HepG2 (cell line): ENCODE results near the gene CSNK1D. TPM values are rescaled to one million over a fixed set of nuclear protein-coding genes. Genes with fewer than 3 reads are reported as not detected.

Experiments used
- CHCHD3 ChIP-seq: sonication (generic); formaldehyde crosslinking; IDR thresholded peaks from 2 replicates; pipeline ENCODE4 v1.8.0; 2022; ENCODE audit warnings: mild to moderate bottlenecking, missing genetic modification reagents, moderate library complexity
- CHD2 ChIP-seq: IDR thresholded peaks from 2 replicates; pipeline ENCODE4 v1.6.1; 2011; ENCODE audit warnings: low read depth, low read length, improper control_type of control experiment
- FOSL1 ChIP-seq: sonication (generic); formaldehyde crosslinking; IDR thresholded peaks from 2 replicates; pipeline ENCODE4 v1.9.0; 2021; ENCODE audit warnings: missing genetic modification reagents, borderline replicate concordance
- FOXA1 ChIP-seq, 2 experiments: fragments of 450-650 bp in 1 of 2; sonication (generic) in 1 of 2; formaldehyde crosslinking in 1 of 2; IDR thresholded peaks; 2 replicates each; pipeline versions ENCODE4 v1.4.0 to v1.6.1; 2016 to 2020; ENCODE audit warnings: missing genetic modification reagents in 1 of 2
- HES4 ChIP-seq: sonication (generic); formaldehyde crosslinking; IDR thresholded peaks from 2 replicates; pipeline ENCODE4 v1.9.0; 2021; ENCODE audit warnings: mild to moderate bottlenecking, missing genetic modification reagents, borderline replicate concordance
- MTF2 ChIP-seq: sonication (generic); formaldehyde crosslinking; IDR thresholded peaks from 2 replicates; pipeline ENCODE4 v1.5.0; 2020; ENCODE audit warnings: missing genetic modification reagents, borderline replicate concordance
- NCOA1 ChIP-seq: sonication (generic); formaldehyde crosslinking; IDR thresholded peaks from 2 replicates; pipeline ENCODE4 v1.9.0; 2021; ENCODE audit warnings: missing genetic modification reagents
- NRL ChIP-seq: sonication (generic); formaldehyde crosslinking; IDR thresholded peaks from 2 replicates; pipeline ENCODE4 v1.5.0; 2020; ENCODE audit warnings: missing genetic modification reagents, mild to moderate bottlenecking, moderate library complexity, borderline replicate concordance
- SAFB2 ChIP-seq: sonication (generic); formaldehyde crosslinking; IDR thresholded peaks from 2 replicates; pipeline ENCODE4 v1.5.1; 2020; ENCODE audit warnings: missing genetic modification reagents, low read depth, mild to moderate bottlenecking, borderline replicate concordance
- ZNF121 ChIP-seq: sonication (generic); formaldehyde crosslinking; IDR thresholded peaks from 2 replicates; pipeline ENCODE4 v1.5.0; 2020; ENCODE audit warnings: mild to moderate bottlenecking, missing genetic modification reagents
- ZNF441 ChIP-seq: sonication (generic); formaldehyde crosslinking; IDR thresholded peaks from 2 replicates; pipeline ENCODE4 v1.7.0; 2021; ENCODE audit warnings: missing genetic modification reagents, borderline replicate concordance
- ZNF549 ChIP-seq: sonication (generic); formaldehyde crosslinking; IDR thresholded peaks from 2 replicates; pipeline ENCODE4 v1.5.0; 2020; ENCODE audit warnings: missing genetic modification reagents
- ZNF773 ChIP-seq: sonication (generic); formaldehyde crosslinking; IDR thresholded peaks from 2 replicates; pipeline ENCODE4 v1.4.0; 2020; ENCODE audit warnings: missing genetic modification reagents, borderline replicate concordance
- ZNF883 ChIP-seq: sonication (generic); formaldehyde crosslinking; IDR thresholded peaks from 2 replicates; pipeline ENCODE4 v1.5.1; 2020; ENCODE audit warnings: mild to moderate bottlenecking, missing genetic modification reagents; ENCODE audit errors: not compliant biosample characterization
- polyA plus RNA-seq, 8 experiments: library from polyadenylated mRNA; depleted of rRNA in 3 of 8; stranded (reverse) in 7 of 8; unstranded in 1 of 8; fragments of >200 nt; fragmentation: Illumina TruSeq in 4 of 8; extraction: Trizol in 4 of 8; gene quantifications; 2 replicates each; pipeline versions ENCODE4 v1.2.1 to v1.2.3, GENCODE V29; 2011 to 2016; ENCODE audit warnings: low read depth in 4 of 8, missing spikeins in 1 of 8, mixed read lengths in 1 of 8; ENCODE audit not compliant: insufficient read depth in 1 of 8
- total RNA-seq, 5 experiments: library from RNA; depleted of rRNA; stranded (reverse); fragments of >200 nt; fragmentation: Illumina TruSeq; extraction: Trizol; gene quantifications; 2 replicates each; pipeline ENCODE4 v1.2.3, GENCODE V29; 2016; ENCODE audit warnings: low read depth in 1 of 5
- TF ChIP-seq, protein P1 (sequence below): sonication (generic); formaldehyde crosslinking; IDR thresholded peaks from 2 replicates; pipeline ENCODE4 v1.5.0; 2020; ENCODE audit warnings: mild to moderate bottlenecking, missing genetic modification reagents, borderline replicate concordance
- TF ChIP-seq, protein P2 (sequence below): sonication (generic); formaldehyde crosslinking; IDR thresholded peaks from 2 replicates; pipeline ENCODE4 v1.4.0; 2020; ENCODE audit warnings: missing genetic modification reagents
- TF ChIP-seq, protein P3 (sequence below): sonication (generic); formaldehyde crosslinking; IDR thresholded peaks from 2 replicates; pipeline ENCODE4 v1.9.0; 2021; ENCODE audit warnings: mild to moderate bottlenecking, missing genetic modification reagents

CSNK1D gene
- total and polyA plus RNA-seq, 2 of the 13 experiments (the other 11 are each of a cell fraction or from before 2014, with no cell fraction given): 31.5 to 128 TPM

DNA sequence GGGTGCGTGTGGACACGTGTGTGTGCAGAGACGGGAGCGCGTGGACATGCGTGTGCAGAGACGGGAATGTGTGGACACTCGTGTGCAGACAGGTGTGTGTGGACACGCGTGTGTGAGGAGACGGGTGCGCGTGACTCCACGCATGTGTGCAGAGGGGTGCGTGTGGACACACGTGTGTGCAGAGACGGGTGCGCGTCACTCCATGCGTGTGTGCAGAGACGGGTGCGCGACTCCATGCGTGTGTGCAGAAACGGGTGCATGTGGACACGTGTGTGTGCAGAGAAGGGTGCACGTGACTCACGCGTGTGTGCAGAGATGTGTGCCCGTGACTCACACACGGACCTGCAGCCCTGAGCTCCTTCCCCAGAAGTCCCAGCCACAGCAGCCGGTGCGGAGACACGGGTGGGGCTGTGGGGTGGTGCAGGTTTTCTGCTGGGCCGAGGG is 46.1 kb upstream of the CSNK1D start (continued):
- TF ChIP-seq, protein P1, sequence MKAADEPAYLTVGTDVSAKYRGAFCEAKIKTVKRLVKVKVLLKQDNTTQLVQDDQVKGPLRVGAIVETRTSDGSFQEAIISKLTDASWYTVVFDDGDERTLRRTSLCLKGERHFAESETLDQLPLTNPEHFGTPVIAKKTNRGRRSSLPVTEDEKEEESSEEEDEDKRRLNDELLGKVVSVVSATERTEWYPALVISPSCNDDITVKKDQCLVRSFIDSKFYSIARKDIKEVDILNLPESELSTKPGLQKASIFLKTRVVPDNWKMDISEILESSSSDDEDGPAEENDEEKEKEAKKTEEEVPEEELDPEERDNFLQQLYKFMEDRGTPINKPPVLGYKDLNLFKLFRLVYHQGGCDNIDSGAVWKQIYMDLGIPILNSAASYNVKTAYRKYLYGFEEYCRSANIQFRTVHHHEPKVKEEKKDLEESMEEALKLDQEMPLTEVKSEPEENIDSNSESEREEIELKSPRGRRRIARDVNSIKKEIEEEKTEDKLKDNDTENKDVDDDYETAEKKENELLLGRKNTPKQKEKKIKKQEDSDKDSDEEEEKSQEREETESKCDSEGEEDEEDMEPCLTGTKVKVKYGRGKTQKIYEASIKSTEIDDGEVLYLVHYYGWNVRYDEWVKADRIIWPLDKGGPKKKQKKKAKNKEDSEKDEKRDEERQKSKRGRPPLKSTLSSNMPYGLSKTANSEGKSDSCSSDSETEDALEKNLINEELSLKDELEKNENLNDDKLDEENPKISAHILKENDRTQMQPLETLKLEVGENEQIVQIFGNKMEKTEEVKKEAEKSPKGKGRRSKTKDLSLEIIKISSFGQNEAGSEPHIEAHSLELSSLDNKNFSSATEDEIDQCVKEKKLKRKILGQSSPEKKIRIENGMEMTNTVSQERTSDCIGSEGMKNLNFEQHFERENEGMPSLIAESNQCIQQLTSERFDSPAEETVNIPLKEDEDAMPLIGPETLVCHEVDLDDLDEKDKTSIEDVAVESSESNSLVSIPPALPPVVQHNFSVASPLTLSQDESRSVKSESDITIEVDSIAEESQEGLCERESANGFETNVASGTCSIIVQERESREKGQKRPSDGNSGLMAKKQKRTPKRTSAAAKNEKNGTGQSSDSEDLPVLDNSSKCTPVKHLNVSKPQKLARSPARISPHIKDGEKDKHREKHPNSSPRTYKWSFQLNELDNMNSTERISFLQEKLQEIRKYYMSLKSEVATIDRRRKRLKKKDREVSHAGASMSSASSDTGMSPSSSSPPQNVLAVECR: peak; percentile 55
- TF ChIP-seq, protein P2, sequence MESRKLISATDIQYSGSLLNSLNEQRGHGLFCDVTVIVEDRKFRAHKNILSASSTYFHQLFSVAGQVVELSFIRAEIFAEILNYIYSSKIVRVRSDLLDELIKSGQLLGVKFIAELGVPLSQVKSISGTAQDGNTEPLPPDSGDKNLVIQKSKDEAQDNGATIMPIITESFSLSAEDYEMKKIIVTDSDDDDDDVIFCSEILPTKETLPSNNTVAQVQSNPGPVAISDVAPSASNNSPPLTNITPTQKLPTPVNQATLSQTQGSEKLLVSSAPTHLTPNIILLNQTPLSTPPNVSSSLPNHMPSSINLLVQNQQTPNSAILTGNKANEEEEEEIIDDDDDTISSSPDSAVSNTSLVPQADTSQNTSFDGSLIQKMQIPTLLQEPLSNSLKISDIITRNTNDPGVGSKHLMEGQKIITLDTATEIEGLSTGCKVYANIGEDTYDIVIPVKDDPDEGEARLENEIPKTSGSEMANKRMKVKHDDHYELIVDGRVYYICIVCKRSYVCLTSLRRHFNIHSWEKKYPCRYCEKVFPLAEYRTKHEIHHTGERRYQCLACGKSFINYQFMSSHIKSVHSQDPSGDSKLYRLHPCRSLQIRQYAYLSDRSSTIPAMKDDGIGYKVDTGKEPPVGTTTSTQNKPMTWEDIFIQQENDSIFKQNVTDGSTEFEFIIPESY (CRISPR knock-in tag): peak; percentile 44; the same call in 1 of the 2 replicates
- no peak for TF ChIP-seq CHD2
- peak; percentile 53; the same call in 1 of the 2 replicates for TF ChIP-seq MTF2 (CRISPR knock-in tag)
- no peak for TF ChIP-seq ZNF773 (CRISPR knock-in tag)
- TF ChIP-seq, protein P3, sequence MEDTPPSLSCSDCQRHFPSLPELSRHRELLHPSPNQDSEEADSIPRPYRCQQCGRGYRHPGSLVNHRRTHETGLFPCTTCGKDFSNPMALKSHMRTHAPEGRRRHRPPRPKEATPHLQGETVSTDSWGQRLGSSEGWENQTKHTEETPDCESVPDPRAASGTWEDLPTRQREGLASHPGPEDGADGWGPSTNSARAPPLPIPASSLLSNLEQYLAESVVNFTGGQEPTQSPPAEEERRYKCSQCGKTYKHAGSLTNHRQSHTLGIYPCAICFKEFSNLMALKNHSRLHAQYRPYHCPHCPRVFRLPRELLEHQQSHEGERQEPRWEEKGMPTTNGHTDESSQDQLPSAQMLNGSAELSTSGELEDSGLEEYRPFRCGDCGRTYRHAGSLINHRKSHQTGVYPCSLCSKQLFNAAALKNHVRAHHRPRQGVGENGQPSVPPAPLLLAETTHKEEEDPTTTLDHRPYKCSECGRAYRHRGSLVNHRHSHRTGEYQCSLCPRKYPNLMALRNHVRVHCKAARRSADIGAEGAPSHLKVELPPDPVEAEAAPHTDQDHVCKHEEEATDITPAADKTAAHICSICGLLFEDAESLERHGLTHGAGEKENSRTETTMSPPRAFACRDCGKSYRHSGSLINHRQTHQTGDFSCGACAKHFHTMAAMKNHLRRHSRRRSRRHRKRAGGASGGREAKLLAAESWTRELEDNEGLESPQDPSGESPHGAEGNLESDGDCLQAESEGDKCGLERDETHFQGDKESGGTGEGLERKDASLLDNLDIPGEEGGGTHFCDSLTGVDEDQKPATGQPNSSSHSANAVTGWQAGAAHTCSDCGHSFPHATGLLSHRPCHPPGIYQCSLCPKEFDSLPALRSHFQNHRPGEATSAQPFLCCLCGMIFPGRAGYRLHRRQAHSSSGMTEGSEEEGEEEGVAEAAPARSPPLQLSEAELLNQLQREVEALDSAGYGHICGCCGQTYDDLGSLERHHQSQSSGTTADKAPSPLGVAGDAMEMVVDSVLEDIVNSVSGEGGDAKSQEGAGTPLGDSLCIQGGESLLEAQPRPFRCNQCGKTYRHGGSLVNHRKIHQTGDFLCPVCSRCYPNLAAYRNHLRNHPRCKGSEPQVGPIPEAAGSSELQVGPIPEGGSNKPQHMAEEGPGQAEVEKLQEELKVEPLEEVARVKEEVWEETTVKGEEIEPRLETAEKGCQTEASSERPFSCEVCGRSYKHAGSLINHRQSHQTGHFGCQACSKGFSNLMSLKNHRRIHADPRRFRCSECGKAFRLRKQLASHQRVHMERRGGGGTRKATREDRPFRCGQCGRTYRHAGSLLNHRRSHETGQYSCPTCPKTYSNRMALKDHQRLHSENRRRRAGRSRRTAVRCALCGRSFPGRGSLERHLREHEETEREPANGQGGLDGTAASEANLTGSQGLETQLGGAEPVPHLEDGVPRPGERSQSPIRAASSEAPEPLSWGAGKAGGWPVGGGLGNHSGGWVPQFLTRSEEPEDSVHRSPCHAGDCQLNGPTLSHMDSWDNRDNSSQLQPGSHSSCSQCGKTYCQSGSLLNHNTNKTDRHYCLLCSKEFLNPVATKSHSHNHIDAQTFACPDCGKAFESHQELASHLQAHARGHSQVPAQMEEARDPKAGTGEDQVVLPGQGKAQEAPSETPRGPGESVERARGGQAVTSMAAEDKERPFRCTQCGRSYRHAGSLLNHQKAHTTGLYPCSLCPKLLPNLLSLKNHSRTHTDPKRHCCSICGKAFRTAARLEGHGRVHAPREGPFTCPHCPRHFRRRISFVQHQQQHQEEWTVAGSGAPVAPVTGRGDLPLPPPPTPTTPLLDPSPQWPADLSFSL (CRISPR knock-in tag): 0 out of 2 replicates have a peak, but pooled peaks have one; percentile 57
- TF ChIP-seq SAFB2 (CRISPR knock-in tag): 0 out of 2 replicates have a peak, but pooled peaks have one; percentile 18
- no peak for TF ChIP-seq NCOA1 (CRISPR knock-in tag)
- TF ChIP-seq ZNF121: no peak
- TF ChIP-seq ZNF549: no peak
- TF ChIP-seq FOXA1 (IDR thresholded peaks at IDR 0.05): no peak
- 0 out of 2 replicates have a peak, but pooled peaks have one; percentile 3 for TF ChIP-seq FOXA1 (CRISPR knock-in tag; IDR thresholded peaks at IDR 0.05)
- TF ChIP-seq HES4 (CRISPR knock-in tag): 0 out of 2 replicates have a peak, but pooled peaks have one; percentile 62
- TF ChIP-seq ZNF441 (CRISPR knock-in tag): no peak
- 0 out of 2 replicates have a peak, but pooled peaks have one; percentile 4 for TF ChIP-seq NRL (CRISPR knock-in tag)
- peak; percentile 8 for TF ChIP-seq ZNF883
- peak; percentile 82; the same call in 1 of the 2 replicates for TF ChIP-seq CHCHD3 (CRISPR knock-in tag)
- TF ChIP-seq FOSL1: no peak
